Fibroblast of lung (primary cell): ENCODE data around the gene COL4A2.

Source experiments
- EZH2 ChIP-seq: IDR thresholded peaks from 2 replicates; pipeline ENCODE4 v1.5.1; 2012; ENCODE audit warnings: low read length, control low read depth, mild to moderate bottlenecking; ENCODE audit errors: missing control alignments
- TF ChIP-seq, protein P1 (sequence below), 2 donors: IDR thresholded peaks in 1 of 2; conservative IDR thresholded peaks in 1 of 2; 1 replicate in 1 of 2; 2 replicates in 1 of 2; pipeline ENCODE4 v1.5.1; 2011 to 2012; ENCODE audit warnings: low read length in 2 of 2, control low read depth in 1 of 2, inconsistent platforms in 1 of 2, low read depth in 1 of 2, mild to moderate bottlenecking in 1 of 2

DNA sequence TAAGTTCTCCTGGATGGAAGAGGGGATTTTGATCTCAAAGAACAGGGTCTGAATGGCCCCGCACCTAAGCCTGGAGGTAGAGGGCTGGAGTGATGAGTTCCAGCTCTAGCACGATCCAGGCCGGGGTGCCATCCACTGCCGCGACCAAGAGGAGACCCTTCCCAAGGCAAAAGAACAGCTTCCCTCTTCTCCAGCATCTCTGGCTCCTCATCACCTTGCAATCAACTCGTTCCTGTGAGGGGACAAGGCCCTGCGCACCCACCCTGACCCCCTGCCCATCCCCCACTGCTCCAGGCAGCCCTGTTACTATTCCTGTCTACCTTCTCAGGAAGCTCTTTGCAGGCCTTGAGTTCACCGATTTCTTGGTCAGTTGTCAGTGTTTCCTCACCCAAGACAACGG is 17.9 kb upstream of the COL4A2 start:
- TF ChIP-seq, protein P1, sequence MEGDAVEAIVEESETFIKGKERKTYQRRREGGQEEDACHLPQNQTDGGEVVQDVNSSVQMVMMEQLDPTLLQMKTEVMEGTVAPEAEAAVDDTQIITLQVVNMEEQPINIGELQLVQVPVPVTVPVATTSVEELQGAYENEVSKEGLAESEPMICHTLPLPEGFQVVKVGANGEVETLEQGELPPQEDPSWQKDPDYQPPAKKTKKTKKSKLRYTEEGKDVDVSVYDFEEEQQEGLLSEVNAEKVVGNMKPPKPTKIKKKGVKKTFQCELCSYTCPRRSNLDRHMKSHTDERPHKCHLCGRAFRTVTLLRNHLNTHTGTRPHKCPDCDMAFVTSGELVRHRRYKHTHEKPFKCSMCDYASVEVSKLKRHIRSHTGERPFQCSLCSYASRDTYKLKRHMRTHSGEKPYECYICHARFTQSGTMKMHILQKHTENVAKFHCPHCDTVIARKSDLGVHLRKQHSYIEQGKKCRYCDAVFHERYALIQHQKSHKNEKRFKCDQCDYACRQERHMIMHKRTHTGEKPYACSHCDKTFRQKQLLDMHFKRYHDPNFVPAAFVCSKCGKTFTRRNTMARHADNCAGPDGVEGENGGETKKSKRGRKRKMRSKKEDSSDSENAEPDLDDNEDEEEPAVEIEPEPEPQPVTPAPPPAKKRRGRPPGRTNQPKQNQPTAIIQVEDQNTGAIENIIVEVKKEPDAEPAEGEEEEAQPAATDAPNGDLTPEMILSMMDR (conservative IDR thresholded peaks at IDR 0.05 in 1 of 2, IDR thresholded peaks at IDR 0.05 in 1 of 2; ENCODE audit: low read depth in 1 of 2, low read length in 2 of 2): no peak
- TF ChIP-seq EZH2: no peak
